RWPE2 (cell line): ENCODE data around the gene PPP6R3.
A peak's percentile ranks its signal among the peaks of the same experiment; 100 is the strongest.

Experiments
- ATAC-seq: fragments of 200-7000 bp; cut with Tn5 transposase; 3 replicates; pipeline ENCODE4 v1.9.1; 2021; ENCODE audit warnings: low read depth
- DNase-seq: peaks from one replicate; pipeline ENCODE4 v3.0.0-alpha.2; 2020; ENCODE audit warnings: low spot score
- H3K27ac ChIP-seq: fragments of 450-650 bp; 2 replicates; pipeline ENCODE4 v1.5.1; 2017; ENCODE audit warnings: mild to moderate bottlenecking; ENCODE audit not compliant: poor library complexity, severe bottlenecking
- H3K27me3 ChIP-seq: fragments of 250-450 bp; sonication (Bioruptor Pico); 2 replicates; pipeline ENCODE4 v1.5.1; 2021; ENCODE audit warnings: mild to moderate bottlenecking, moderate library complexity; ENCODE audit not compliant: insufficient read depth, poor library complexity, severe bottlenecking
- H3K36me3 ChIP-seq: fragments of 250-450 bp; sonication (Bioruptor Pico); 2 replicates; pipeline ENCODE4 v1.5.1; 2020; ENCODE audit warnings: low read depth, mild to moderate bottlenecking, moderate library complexity
- H3K4me1 ChIP-seq: fragments of 250-450 bp; sonication (Bioruptor Pico); 2 replicates; pipeline ENCODE4 v1.5.1; 2021; ENCODE audit warnings: mild to moderate bottlenecking, moderate library complexity; ENCODE audit not compliant: insufficient read depth, poor library complexity, severe bottlenecking
- H3K4me3 ChIP-seq: fragments of 250-450 bp; sonication (Bioruptor Pico); 2 replicates; pipeline ENCODE4 v1.5.1; 2021; ENCODE audit warnings: mild to moderate bottlenecking, moderate library complexity; ENCODE audit not compliant: severe bottlenecking
- H3K9me3 ChIP-seq: fragments of 250-450 bp; sonication (Bioruptor Pico); 2 replicates; pipeline ENCODE4 v1.5.1; 2021; ENCODE audit warnings: mild to moderate bottlenecking, moderate library complexity; ENCODE audit not compliant: severe bottlenecking
- CTCF ChIP-seq: fragments of 450-650 bp; IDR thresholded peaks from one replicate; pipeline ENCODE4 v1.5.1; 2017; ENCODE audit warnings: mild to moderate bottlenecking, moderate library complexity; ENCODE audit not compliant: poor library complexity, severe bottlenecking

PPP6R3 gene

GRCh38 chr11:68463714-68464113 lies 3.2 kb downstream of the PPP6R3 start:
- ATAC-seq = no peak

DNA sequence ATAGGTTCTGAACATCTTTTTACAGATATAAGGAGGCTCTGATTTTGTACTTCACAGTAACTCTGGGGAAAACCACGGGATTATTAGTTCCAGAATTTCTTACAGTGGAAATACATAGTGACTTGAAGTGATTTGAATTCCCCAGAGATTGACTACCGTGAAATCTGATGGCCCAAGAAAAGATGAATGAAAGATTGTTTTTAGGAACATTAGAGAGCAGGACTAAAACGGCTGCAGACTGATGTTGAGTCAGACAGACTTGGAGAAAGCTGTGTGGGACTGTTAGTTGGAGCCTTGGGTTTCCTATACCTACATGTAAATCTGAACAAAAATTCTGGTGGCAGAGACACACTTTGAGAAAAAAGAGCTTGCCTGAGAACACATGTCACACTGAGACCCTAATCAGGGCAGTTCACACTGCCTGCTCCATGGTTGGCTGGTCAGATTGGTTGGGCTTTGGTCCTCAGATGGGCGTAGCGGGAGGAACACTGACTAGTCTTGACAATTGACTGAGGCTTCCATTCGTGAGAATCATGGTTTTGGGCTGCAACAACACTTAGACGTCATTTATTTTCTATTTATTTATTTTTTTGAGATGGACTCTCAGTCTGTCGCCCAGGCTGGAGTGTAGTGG lies 6.8 kb downstream of the PPP6R3 start:
- no peaks in the 10 kb centered on the region for H3K9me3 ChIP-seq
- no peaks in the 10 kb centered on the region for H3K27me3 ChIP-seq
- no peak for TF ChIP-seq CTCF
- ATAC-seq (no peak), DNase-seq (no peak)
- H3K4me3 ChIP-seq = no peak overlapping the region
- peaks cover 44% of the 10 kb centered on the region for H3K36me3 ChIP-seq
- no peak overlapping the region for H3K27ac ChIP-seq
- H3K4me1 ChIP-seq = peaks cover 17% of the 10 kb centered on the region

More at GRCh38 chr11:68463714-68464113, 3.2 kb downstream of the PPP6R3 start:
- DNase-seq = no peak
- Histone ChIP-seq H3K4me1 (peaks cover 9% of the 10 kb centered on the region), H3K27ac (no peak overlapping the region), H3K36me3 (peaks cover 46% of the 10 kb centered on the region), H3K9me3 (no peaks in the 10 kb centered on the region), H3K27me3 (no peaks in the 10 kb centered on the region), H3K4me3 (no peak overlapping the region)
- no peak for TF ChIP-seq CTCF

GRCh38 chr11:68468217-68468828 lies 7.8 kb downstream of the PPP6R3 start:
- TF ChIP-seq CTCF = no peak
- H3K27ac ChIP-seq = no peak overlapping the region
- no peak for DNase-seq

GRCh38 chr11:68469122-68469521 lies 8.6 kb downstream of the PPP6R3 start:
- no peak overlapping the region for H3K27ac ChIP-seq
- H3K4me3 ChIP-seq = no peak overlapping the region
- ATAC-seq (no peak), DNase-seq (no peak)
- peaks cover 17% of the 10 kb centered on the region for H3K4me1 ChIP-seq
- TF ChIP-seq CTCF = no peak
- H3K9me3 ChIP-seq = no peaks in the 10 kb centered on the region
- H3K36me3 ChIP-seq = peaks cover 32% of the 10 kb centered on the region
- H3K27me3 ChIP-seq = no peaks in the 10 kb centered on the region

More at GRCh38 chr11:68468217-68468828, 7.8 kb downstream of the PPP6R3 start:
- no peaks in the 10 kb centered on the region for H3K9me3 ChIP-seq
- peaks cover 17% of the 10 kb centered on the region for H3K4me1 ChIP-seq
- no peak overlapping the region for H3K4me3 ChIP-seq
- peak; percentile 20; the same call in 1 of the 3 replicates for ATAC-seq
- peaks cover 40% of the 10 kb centered on the region for H3K36me3 ChIP-seq
- H3K27me3 ChIP-seq = no peaks in the 10 kb centered on the region

DNA sequence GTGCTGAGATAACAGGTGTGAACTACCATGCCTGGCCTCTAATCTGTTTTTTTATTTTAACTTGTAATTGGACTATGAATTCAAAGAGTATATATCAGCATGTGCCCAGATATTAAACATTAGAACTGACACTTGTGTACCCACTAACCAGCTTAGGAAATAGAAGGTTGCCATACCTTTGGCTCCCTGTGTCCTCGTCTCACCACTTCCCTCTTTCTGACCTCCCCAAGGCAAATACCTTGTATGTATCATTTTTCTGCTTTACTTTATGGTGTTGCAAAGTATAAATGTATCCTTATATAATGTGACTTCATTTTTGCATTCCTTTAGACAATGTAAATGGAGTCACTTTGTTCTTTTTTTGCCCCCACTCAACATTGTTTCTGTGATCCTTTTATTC lies 9.1 kb downstream of the PPP6R3 start:
- Histone ChIP-seq H3K4me3 (no peak overlapping the region), H3K36me3 (peaks cover 33% of the 10 kb centered on the region), H3K9me3 (no peaks in the 10 kb centered on the region), H3K4me1 (peaks cover 17% of the 10 kb centered on the region), H3K27ac (no peak overlapping the region), H3K27me3 (no peaks in the 10 kb centered on the region)
- TF ChIP-seq CTCF = no peak
- DNase-seq (no peak), ATAC-seq (no peak)
